ENCODE results near the gene PRKCE. TPM values are rescaled to one million over a fixed set of nuclear protein-coding genes. Genes with fewer than 3 reads are reported as not detected.

PRKCE gene
- total RNA-seq, 1 experiment from 2014 or later: 1.3 TPM

- H3K27ac Mint-ChIP-seq: no peak overlapping the region; a peak in 1 of 7 replicates
- H3K9me3 ChIP-seq (ENCODE audit: control insufficient read depth, low read depth, low read length): no peaks in the 10 kb centered on the region
- H2BK120ac ChIP-seq (ENCODE audit: low read depth, low read length, poor library complexity, severe bottlenecking): no peak overlapping the region
- H3K36me3 Mint-ChIP-seq (ENCODE audit: insufficient read depth in 1 of 3, low read depth in 3 of 3): no peaks in the 10 kb centered on the region
- peaks cover 6% of the 10 kb centered on the region; the same call in 1 of the 2 replicates for H3K27me3 Mint-ChIP-seq (ENCODE audit: low read depth)
- H2BK20ac ChIP-seq (ENCODE audit: low read depth, low read length, poor library complexity, severe bottlenecking): no peak overlapping the region
- H3K9me3 Mint-ChIP-seq: no peaks in the 10 kb centered on the region
- H3K4me2 ChIP-seq (ENCODE audit: insufficient read depth, insufficient read length, low read length): no peak overlapping the region
- H3T11ph ChIP-seq (ENCODE audit: low read length): no peak overlapping the region
- no peaks in the 10 kb centered on the region for H3K79me2 ChIP-seq (ENCODE audit: insufficient read depth, low read length)
- H3K9ac ChIP-seq (ENCODE audit: extremely low read depth, insufficient read length, low read length): no peak overlapping the region
- H4K20me1 ChIP-seq (ENCODE audit: control insufficient read depth, insufficient read depth, insufficient read length): no peaks in the 10 kb centered on the region
- no peak overlapping the region for H3K56ac ChIP-seq (ENCODE audit: insufficient read length, low read depth, low read length)
- no peak overlapping the region for H2AK5ac ChIP-seq (ENCODE audit: insufficient read length, low read length)
- H3K27ac ChIP-seq (ENCODE audit: insufficient read length, low read depth, low read length): no peak overlapping the region
- no peak overlapping the region for H3K23ac ChIP-seq (ENCODE audit: insufficient read length, low read depth, low read length)
- no peak overlapping the region for H4K91ac ChIP-seq (ENCODE audit: insufficient read length, low read depth, low read length)
- H3K4me1 ChIP-seq (ENCODE audit: insufficient read depth, low read length): no peaks in the 10 kb centered on the region
- H3K27me3 ChIP-seq (ENCODE audit: insufficient read depth, low read length): no peaks in the 10 kb centered on the region; the same call in 1 of the 2 replicates
- no peak overlapping the region for H4K5ac ChIP-seq (ENCODE audit: insufficient read length, low read depth, low read length)
- 0 out of 3 replicates have a peak, but pooled peaks have one; percentile 18 for TF ChIP-seq CTCF (conservative IDR thresholded peaks at IDR 0.05)
- WGBS (ENCODE audit: extremely low coverage, insufficient read length, low lambda C conversion rate): no CpG with 5 or more reads among the region's 10 CpGs
- H2BK15ac ChIP-seq (ENCODE audit: low read depth, low read length): no peak overlapping the region
- no peak overlapping the region for H4K8ac ChIP-seq (replicated peaks; ENCODE audit: insufficient read length, low read depth, low read length)
- H3K4ac ChIP-seq (ENCODE audit: low read depth, low read length): no peak overlapping the region
- H3K14ac ChIP-seq (ENCODE audit: insufficient read depth, low read length): no peak overlapping the region
- H2BK12ac ChIP-seq (ENCODE audit: insufficient read length, low read depth, low read length): no peak overlapping the region
- no peak overlapping the region for H3K4me3 Mint-ChIP-seq
- no peak overlapping the region for H2AFZ ChIP-seq (ENCODE audit: low read length)
- no peak for DNase-seq
- no peak overlapping the region for H3K18ac ChIP-seq (ENCODE audit: insufficient read length, low read depth, low read length)
- peaks cover 2 to 14% of the 10 kb centered on the region in 2 experiments; a peak in 3 of 4 replicates for H3K4me1 Mint-ChIP-seq
- H3K23me2 ChIP-seq (ENCODE audit: insufficient read length, low read depth, low read length, poor library complexity, severe bottlenecking): no peaks in the 10 kb centered on the region
- H3K79me1 ChIP-seq (ENCODE audit: insufficient read depth, low read depth, low read length, poor library complexity, severe bottlenecking): no peaks in the 10 kb centered on the region
- H2BK5ac ChIP-seq (ENCODE audit: insufficient read length, low read length): no peak overlapping the region
These were observed 49.0 kb downstream of the PRKCE start for GRCh38 chr2:45700407-45701013.
